ENCODE data around the gene CAP1.
"Not testable (repeated sequence)": the region's sequence is repeated elsewhere in the genome, so short reads cannot be mapped to it uniquely, and the experiment has no call there.

The CAP1 gene

DNA sequence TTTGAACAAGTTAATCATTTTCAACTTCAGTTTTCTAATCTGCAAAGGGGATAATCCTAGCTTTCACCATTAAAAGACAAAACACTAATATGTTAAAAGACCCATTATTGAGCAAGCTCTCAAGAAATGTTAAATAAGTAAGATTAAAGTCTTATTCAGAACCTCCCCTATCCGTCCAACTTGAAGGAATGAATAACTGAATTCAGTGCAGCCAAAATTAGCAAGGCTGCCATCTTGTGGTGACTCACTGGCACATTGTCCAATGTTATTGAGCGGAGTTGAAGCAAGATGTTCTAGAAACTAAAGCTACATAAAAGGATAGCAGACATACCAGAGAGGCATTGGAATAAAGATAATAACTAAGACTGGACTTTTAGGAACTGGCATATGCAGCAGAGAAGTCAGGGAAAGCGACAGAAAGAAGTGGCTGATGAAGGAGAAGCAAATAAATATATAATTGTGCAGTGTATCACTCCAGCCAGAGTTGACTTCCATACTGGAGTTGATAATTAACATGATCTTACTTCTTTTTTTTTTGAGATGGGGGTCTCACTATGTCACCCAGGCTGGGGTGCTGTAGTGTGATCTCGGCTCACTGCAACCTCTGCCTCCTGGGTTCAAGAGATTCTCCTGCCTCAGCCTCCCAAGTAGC lies 8.2 kb upstream of the CAP1 start:
- peak; percentile 48 for DNase-seq

DNA sequence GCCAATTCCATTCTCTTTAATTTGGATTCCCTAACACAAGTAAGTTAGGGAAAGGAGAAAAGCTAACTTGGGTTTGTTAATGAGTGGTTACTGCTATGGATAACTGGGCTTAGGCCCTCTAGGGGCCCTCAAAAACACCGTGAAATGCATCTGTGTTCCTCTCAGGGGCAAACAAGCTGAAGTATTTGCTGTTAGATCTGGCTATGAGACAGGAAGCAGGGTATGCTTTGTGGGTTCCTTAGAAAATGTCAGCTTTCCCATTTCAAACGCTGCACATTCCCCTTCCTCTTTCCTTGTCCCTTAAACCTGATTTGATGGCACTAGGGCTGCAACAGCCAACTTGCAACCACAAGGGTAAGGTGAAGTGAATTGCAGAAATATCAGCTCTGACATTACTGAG lies 5.7 kb upstream of the CAP1 start:
- no peak for DNase-seq

DNA sequence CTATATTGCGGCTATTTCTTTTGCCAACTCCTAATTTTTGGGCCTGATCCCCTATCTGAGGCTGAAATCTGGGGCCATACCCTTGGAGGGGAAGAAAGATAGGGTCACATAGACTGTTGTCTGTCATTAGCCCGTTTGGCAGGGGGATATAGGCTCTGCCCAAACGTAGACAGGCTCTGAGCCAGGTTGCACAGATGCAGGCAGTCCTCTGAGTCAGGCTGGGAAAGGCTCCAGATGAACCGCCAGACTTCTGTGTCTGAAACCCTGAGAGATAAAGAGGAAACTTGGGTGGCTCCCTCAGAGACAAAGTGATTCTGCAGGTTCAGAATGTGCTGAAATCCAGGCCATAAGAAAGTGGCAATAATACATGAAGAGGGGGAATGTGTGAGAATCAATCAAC lies 4.0 kb upstream of the CAP1 start:
- DNase-seq, result no peak

DNA sequence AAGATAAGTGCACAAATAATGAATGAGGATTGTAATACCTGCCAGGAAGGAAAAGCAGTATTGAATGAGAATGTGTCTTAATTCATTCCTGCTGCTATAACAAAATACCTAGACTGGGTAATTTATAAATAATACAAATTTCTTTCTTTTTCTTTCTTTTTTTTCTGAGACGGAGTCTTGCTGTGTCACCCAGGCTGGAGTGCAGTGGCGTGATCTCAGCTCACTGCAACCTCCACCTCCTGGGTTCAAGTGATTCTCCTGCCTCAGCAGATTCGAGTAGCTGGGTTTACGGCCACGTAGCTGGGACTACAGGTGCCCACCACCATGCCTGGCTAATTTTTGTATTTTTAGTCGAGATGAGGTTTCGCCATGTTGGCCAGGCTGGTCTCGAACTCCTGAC lies 3.3 kb upstream of the CAP1 start:
- DNase-seq, result not testable (repeated sequence)

DNA sequence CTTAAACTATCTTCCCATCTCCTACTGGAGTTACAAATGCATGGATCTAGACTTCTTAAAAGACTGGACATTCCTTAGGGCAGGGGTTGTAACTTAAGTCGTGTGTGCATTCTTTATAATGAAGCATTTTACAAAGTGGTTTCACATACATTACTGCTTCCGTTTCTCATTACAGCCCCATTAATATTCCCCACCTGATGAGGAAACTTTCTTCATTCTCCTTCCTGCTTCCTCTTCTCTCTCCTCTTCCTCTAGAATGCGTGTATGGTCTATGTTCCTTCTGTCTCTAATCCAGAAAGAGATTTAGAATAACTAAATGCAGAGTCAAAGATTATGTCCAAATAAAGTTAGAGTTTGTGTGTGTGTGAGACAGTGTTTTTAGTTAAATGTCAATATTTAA lies 1.8 kb upstream of the CAP1 start:
- no peak for DNase-seq

DNA sequence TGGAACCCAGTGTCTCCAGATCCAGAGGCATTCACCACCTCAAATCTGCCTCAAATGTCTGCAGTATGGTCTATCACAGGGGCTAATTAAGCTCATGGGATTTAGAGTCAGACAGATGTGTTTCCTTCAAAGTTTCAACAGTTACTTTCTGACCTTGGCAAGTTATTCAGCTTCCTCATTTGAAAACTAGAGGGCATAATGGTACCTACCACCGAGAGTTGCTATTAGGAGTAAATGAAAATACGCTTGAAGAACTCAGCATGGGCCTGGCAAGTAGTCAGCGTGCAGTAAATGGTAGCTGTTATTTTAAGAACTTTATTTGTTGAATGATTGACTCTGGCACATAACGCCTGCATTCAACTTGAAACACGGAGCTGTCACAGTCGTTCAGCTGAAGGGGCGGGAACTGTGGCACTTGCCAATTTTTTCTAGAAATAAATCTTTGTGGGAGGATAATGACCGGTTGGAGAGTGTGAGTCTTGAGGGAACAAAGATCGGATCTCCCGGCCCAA lies 1.2 kb upstream of the CAP1 start:
- DNase-seq, result no peak

DNA sequence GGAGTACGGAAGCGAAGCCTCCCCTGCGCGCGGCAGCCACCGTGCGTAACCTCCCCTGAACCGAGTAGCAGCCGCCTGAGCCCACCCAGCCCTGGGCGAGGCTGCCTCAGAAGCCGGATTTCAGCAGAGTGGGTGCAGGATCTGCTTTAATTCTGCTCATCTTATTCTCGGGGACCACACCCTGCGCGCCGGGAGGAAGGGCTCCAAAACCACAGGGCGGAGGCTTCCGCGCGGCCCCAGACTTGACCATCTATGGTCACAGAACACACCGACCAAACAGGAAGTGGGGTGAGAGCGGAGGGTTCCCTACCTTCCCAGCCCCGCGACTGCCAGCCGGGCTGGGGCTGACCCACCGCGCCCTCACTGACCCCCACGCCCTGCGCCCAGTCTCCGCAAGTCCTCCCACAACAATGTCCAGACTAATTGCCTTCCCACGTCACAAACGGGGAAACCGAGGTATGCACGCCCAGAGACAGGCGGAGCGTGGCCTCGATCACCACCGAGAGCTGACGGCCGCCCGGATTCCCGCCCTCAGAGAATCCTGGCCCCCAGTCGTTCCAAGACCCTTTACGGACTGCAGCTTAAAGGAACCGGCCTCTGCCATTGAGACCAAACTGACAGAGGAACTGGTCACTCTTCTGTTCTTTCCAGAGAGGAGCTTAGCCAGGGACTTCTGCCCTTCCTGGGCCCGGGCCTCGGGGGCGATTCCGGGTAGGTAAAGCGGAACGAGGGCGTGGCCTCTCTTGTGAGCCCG lies 595 bp upstream of the CAP1 start:
- peak; percentile 83 for DNase-seq

DNA sequence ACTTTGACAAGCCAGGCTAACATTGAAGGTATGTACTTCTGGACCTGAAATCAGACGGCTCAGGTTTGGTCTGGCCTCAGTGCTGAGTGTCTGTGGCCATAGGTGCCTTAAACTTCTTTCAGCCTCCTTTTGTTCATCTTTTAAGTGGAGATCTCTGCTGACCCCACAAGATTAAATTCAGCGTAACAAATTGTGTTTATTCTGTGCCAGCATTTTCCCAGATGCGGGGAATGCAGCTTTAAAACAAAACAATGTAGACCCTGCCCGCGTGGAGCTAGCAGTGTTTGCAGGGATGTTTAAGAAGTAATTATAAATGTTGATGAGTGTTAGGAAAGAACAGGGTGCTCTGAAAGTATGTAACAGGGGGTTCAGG lies 923 bp downstream of the CAP1 start:
- no peak for DNase-seq

DNA sequence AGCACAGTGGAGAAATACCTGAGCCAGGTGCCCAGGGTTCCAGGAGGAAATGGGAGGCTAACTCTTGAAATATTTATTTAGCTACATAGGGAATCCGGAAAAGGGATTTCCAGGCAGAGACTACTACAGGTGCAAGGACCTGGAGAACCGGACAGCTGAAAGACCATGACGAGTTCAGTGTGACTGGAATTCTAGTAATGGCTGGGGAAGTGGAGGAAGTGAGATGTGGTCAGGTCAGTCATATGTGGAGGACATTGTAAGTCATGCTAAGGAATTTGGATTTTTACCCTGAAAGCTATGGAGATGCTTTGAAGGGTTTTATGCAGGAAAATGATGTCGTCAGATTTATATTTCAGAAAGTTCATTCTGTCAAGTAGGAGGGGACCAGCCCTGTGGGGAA lies 1.8 kb downstream of the CAP1 start:
- no peak for DNase-seq

DNA sequence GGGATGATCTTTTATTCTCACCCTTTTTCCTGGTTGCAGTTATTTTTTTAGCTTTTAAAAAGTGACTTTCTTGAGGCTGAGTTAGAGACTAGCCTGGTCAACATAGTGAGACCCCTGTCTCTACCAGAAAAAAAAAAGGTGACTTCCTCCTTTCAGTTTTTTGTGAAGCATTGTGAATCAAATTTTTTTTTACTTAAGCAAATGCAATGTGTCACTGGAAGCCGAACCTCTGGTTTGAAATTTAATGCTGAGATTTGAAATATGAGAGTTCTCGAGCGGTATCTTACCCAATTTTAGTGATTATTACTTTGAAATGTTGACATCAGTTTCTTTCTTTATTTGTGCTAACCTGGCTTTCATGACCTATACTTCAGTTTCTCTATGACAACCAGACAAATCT lies 3.6 kb downstream of the CAP1 start:
- DNase-seq, result no peak

DNA sequence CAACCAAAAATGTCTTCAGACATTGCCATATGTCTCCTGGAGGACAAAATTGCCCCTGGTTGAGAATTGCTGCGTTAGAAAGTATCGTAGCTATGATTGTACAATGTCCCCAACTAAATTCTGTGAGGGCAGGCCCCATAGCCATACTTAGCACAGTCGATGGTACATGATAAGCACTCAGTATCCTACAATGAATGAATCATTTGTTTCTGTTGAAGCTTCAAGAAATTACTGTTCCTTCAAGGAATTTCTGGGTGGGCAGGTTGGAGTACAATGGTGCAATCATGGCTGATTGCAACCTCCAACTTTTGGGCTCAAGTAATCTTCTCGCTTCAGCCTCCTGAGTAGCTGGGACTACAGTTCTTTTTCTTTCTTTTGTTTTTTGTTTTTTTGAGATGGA lies 4.7 kb downstream of the CAP1 start:
- no peak for DNase-seq

DNA sequence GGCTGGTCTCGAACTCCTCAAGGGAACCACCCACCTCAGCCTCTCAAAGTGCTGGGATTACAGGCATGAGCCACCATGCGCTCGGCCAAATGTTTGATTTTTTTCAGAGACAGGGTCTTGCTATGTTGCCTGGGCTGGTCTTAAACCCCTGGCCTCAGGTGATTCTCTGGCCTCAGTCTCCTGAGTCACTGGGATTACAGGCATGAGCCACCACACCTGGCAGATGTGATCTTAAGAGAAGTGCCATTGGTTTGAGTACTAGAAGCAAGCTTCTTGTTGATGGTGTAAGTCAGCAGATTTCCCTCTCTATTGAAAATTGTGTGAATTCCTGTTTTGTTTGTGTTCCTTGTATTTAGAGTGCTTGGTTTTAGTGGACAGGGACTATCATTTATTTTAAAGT lies 5.2 kb downstream of the CAP1 start:
- no peak for DNase-seq

DNA sequence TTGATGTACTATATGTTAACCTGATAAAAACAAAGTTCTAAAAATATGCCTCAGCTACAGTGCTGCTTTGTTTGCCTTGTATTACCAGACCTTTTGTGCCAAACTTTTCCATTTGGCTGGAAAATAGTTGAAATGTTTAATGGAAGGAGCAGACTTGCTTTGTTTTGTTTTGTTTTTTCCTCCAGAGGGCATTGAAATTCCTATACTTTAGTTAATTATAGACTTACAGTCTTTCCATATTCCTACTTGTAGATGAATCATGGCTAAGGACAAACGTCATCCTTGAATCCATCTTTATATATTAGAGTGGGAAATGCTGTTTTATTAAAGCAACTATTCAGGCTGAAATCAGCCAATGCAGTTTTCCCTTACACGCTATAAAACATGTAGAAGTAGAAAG lies 6.7 kb downstream of the CAP1 start:
- DNase-seq, result no peak

DNA sequence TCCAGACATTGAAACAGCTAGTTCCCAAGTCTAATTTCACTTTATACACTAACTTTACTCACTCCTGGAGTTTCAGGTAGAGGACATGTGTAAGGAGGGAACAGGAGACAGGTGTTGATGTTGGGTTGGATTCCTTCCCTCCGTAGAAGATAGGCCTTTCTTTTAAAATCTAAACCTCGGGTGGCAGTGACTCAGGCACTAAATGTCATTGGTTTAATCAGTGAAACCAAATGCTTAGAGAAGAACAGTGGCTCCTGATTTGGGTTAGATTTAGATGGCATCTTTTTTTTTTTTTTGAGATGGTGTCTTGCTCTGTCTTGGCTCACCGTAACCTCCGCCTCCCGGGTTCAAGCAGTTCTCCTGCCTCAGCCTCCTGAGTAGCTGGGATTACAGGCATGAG lies 7.2 kb downstream of the CAP1 start:
- DNase-seq, result no peak

DNA sequence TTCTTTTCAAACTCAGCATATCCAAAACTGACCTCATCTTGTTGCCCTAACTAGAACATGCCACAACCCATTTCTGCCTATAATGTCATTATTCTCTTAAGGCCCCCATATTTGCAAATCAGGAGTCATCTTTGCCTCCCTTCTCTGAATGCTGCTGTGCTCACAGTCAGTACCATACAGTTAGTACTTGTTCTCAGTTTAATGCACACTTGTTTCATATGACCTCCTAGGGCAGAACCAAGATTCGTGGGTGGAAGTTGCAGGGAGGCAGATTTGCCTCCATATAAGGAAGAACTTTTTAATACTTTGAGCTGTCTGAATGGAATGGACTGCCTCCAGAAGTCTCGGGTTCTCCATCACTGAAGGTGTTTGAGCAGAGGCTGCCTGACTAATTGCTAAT lies 9.2 kb downstream of the CAP1 start:
- no peak for DNase-seq

DNA sequence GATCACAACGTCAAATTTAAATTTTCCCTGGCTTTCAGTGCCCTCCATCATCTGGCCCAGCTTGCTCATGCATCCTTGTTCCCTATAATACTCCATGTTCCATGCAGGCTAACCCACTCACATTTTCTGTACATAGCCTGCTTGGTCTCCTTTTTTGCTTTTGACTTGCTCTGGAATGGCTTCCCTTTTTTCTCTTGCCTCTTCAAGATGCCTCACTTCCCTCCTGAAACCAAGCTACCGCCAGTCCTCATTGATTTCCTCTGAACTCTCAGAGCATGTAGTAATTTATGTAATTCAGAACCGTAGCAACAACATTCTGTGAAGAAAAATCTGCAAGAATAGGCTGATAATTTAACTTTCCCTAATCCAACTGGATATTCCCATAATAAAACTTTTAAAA lies 10.3 kb downstream of the CAP1 start:
- DNase-seq, result no peak

DNA sequence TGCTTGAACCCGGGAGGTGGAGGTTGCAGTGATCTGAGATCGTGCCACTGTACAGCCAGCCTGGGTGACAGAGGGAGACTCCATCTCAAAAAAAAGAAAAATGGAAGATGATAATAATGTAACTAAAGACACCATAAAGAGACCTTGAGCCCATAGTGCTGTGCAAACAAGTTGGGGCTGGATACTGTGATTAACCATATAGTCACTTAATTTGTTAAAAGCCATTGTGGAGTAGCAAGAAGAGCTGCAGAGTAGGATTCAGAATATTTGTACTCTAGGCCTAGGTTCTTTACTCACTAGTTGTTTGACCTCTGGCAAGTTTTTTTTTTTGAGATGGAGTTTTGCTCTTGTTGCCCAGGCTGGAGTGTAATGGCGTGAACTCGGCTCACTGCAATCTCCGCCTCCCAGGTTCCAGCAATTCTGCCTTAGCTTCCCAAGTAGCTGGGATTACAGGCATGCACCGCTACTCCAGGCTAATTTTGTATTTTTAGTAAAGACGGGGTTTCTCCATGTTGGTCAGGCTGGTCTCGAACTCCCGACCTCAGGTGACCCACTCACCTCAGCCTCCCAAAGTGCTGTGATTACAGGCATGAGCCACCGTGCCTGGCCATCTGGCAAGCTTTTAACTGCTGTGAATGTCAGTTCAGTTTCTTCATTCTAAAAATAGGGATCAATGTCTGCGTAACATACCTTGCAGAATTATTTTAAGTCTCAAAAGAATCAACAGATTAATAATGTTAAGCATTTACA lies 12.8 kb downstream of the CAP1 start:
- no peak for DNase-seq

DNA sequence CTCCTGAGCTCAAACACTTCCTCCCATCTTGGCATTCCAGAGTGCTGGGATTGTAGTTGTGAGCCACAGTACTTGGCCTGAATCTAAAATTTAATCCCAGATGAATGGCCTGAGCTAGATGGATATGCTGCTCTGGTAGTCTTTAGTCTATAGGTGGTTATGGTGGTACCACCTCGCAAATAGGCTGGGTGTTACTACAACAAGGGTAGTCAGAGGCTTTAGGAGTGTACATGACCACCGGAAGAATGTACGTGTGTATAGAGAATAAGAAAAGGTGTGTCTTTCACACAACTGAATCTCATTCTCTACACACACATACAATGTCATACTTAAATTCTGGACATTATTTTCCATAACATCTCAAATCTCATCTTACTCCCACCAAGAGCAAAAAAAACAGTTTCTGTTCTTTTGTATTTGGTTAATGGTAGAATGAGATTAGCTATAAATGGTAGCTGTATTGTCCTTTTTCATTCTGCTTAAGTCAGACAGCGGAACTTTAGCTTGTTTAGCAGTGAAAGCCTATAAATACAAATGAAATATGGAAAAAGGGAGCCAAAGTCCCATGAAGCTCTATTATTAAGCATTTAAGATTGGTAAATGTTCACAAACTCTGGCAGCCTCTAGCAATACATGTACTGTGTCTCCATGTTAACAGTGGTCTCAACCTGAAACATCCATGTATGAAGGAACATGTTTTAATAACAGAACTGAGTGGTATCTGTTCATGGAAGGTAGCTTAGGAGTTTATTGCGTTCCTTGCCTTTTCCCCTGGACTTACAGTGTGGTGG lies 16.2 kb downstream of the CAP1 start:
- DNase-seq, result no peak

DNA sequence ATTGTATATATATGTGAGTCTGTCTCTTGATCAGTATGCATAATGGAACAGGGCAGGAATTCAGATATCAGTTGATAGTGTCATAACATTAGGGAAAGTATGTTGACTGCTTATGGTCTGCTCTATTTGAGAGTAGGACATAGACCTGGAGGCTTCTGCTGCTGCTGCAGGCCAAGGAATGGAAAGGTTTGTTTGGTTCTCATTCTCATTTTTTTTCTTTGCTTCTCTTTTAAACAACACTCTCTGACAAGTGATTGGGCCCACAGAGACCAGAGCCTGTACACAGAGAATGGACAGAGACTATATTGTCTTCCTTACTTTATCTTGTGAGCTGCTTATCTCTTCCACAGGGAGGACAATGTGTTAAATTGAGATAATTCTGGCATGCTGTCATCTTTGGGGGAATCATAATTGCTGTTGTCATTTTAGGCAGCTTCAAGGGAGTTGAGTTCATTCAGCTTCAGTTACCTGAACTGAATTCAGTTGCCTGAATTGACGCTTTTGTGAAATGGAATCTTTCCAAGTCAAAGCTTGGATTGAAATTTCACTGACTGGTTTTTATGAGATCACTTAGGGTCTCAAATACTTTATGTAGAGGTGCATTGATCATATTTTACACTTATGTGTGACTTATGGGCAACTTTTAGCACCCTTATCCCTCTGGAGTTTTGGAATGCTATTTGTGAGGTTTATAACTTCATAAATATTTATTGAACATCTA lies 16.9 kb downstream of the CAP1 start:
- DNase-seq, result no peak

DNA sequence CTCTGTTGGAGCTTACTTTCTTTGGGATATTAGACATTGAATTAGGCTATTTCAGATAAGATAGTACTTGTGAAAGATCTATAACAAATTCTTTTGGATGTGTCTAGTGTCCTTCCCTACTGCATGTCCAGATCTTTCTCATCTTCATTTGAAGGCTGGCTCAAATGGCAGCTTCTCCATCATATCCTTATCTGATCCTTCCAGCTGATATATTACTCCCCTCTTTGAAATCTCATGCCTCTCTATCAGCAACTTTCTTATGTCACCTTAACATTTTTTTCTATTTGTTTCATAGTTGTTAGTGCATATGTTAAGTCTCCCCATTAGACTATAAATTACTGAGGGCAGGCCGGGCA lies 17.5 kb downstream of the CAP1 start:
- no peak for DNase-seq

DNA sequence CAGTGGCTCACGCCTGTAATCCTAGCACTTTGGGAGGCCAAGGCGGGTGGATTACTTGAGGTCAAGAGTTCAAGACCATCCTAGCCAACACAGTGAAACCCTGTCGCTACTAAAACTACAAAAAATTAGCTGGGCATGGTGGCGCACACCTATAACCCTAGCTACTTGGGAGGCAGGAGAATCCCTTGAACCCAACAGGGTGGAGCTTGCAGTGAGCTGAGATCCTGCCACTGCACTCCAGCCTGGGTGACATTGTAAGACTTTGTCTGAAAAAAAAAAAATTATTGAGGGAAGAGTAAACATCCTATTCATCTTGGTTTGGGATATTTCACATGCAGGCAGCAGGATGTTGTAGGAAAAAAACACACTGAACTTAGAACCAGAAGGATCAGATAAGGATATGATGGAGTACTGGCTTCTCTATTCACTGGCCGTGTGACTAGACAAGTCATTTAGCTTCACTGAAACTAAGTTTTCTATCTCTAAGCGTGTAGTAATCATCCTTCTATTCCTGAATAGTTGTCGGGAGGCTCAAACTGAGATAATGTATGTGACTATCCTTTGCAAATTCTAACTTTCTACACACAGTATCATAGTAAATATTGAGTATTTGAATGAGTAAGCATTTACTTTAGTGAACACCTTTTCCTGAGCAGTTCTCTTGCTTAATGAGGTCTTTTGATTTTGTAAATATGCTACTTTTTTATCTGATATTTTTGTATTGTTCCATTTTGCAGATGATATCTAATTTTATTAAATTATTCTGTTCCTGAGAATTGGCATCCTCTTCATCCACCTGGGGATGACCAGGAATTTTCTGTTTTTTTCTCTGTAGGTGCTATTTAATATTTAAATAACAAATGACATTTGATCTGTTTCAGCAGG lies 18.2 kb downstream of the CAP1 start:
- DNase-seq, result no peak

Data from CD4-positive, alpha-beta T cell treated with Interferon gamma for 1 hour (primary cell).